ENCODE data around the gene FOXK2.
"Not testable (repeated sequence)": the region's sequence is repeated elsewhere in the genome, so short reads cannot be mapped to it uniquely, and the experiment has no call there.

FOXK2 gene

DNA sequence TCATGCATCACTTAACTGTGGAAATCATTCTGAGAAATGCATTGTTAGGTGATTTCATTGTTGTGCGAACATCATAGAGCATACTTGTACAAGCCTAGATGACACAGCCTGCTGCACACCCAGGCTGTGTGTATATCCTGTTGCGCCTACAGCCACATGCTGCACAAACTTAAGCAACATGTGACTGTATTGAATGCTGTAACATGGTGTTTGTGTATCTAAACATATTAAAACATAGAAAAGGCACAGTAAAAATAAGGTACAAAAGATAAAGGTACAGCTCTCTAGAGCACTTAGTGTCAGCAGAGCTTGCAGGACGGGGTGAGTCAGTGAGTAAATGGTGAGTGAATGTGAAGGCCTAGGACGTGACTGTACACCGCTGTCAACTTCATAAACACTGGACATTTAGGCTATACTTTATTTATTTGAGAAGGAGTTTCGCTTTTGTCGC lies 11.9 kb downstream of the FOXK2 start:
- DNase-seq (ENCODE audit: low spot score) = no peak

DNA sequence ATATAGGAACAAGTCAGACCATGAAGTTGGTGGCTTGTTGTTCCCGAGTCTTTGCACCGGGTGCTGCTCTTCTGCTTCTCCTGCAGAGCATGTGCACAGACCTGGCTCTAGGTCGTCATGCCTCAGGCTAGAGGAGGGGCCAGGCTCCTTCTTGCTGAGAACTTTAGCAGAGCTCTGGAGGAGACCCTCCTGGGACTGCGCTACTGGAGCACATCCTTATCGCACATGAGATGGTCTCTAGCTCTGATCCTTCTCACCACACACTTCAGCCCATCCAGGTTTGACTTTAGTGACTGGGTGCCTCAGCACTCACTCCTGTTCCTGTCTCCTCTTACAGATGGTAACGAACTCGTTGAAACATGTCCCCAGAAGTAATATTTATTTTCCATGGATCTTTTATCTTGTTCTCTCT lies 14.9 kb downstream of the FOXK2 start:
- no peak for DNase-seq (ENCODE audit: low spot score)

DNA sequence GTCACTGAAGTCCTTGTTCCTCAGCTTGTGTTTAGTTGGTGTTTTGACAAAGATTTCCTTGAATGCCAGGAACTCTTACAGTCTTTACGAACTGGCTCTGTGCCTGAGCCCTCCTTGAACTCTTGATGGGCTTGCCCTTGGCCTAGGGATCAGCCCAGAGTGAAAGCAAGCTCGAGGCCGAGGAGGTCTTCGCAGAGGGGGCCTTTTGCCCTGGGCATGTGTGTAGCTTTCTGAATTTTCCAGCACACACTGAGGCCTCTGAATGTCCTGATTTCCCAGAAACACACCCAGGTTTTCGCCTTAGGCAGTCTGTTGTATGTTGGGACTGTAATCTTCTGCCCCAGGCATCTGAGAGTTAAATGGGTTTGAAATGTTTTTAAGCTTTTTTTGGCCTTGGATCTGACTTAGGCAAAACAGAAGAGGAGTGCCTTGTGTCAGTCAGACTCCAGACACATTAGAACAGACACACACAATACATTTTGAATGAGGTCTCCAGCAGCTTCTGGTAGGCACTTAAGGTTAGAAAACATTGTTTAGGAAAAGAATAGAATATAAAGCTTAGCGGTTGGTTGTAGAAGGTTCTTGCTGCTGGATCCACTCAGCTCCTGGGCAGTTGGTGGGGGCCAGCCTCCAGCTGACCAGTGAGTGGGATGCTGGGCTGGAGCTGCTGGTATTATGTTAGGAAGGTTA lies 17.1 kb downstream of the FOXK2 start:
- DNase-seq (ENCODE audit: low spot score) = no peak

DNA sequence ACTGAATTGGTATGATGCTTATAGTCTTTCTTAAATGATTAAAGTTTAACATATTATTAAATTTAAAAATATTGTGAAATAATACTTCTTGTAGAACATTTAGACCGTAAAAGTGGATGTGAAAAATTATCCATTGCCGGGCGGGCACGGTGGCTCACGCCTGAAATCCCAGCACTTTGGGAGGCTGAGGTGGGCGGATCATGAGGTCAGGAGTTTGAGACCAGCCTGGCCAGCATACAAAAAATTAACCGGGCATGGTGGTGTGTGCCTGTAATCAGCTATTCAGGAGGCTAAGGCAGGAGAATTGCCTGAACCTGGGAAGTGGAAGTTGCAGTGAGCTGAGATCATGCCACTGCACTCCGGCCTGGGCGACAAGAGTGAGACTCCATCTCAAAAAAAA lies 17.7 kb downstream of the FOXK2 start:
- not testable (repeated sequence) for DNase-seq (ENCODE audit: low spot score)

DNA sequence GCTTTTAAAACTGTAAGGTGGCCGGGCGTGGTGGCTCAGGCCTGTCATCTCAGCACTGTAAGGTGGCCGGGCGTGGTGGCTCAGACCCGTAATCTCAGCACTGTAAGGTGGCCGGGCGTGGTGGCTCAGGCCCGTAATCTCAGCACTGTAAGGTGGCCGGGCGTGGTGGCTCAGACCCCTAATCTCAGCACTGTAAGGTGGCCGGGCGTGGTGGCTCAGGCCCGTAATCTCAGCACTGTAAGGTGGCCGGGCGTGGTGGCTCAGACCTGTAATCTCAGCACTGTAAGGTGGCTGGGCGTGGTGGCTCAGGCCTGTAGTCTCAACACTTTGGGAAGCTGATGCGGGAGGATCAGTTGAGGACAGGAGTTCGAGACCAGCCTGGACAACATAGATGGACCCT lies 19.5 kb downstream of the FOXK2 start:
- not testable (repeated sequence) for DNase-seq (ENCODE audit: low spot score)

DNA sequence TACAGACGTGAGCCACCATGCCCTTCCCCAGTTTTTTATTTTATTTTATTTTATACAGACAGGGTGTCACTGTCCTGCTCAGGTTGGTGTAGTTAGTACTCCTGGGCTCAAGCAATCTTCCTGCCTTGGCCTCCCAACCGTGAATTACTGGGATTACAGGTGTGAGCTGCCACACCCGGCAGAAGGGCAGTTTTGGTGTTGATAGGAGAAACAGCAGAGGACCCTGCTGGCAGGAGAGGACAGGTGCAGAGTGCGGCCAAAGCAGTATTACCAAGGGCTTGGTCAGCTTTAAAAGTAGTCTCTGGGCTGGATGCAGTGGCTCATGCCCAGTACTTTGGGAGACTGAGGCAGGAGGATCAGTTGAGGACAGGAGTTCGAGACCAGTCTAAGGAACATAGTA lies 22.9 kb downstream of the FOXK2 start:
- no peak for DNase-seq (ENCODE audit: low spot score)

DNA sequence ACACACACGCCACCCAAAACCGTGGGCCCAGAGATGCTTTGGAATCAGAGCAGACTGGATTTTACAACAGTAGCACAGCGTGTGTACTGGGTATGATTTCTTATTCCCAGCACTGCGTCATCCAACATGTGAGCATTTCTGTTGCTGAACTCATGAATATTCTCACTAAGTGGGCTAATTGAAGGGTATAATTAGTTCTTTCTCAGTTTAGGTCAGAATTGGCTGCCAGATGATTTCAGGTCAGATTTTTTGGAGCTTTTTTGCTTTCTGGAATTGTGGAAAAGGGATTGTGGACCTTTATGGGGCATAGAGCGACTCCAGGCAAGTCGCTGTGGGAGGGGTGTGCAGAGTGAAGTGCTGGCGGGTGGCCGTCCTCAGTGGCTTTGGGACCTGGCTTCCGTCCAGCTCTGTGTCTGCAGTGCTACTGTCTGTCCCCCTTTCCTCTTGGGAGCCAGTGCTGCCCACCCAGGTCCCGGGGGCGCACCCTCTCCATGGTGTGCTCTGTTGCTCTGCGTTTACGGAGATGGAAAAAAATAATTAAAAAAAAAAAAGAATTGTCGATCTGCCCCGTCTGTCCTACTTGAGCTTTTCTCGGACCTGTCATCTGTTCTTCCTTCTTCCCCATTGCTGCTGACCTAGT lies 25.0 kb downstream of the FOXK2 start:
- DNase-seq (ENCODE audit: low spot score) = no peak

DNA sequence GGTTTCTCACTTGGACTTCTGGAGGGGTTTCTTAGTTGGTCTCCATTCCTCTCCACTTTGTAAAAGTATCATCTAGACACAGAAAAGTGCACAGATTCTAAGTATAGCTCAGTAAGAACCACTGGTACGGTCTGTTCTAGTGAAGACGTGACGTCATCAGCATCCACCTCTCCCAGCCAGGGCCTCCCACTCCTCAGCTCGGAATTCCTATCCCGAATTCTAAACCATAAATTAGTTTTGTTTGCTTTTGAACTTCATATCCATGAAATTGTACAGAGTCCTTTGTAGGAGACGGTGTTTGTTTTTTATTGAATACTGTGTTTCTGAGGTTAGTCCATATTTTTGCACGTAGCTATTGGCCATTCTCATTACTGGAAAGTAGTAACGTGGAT lies 25.5 kb downstream of the FOXK2 start:
- no peak for DNase-seq (ENCODE audit: low spot score)

DNA sequence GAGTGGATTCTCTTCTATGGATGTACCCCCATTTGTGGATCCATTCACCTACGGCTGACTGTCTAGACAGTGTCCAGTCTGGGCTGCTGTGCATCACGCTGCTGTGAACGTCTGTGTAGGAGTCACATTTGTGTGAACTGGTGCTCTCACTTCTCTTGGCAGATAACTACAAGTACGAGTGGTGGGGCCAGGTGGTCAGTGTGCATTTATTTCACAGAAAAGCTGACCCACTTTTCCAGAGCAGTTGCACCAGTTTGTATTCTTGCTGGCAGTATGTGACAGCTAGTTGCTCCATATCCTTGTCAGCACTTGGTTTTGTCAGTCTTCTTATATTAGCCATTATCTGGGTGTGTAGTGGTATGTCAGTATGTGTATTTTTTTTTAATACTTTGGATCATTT lies 28.4 kb downstream of the FOXK2 start:
- no peak for DNase-seq (ENCODE audit: low spot score)

DNA sequence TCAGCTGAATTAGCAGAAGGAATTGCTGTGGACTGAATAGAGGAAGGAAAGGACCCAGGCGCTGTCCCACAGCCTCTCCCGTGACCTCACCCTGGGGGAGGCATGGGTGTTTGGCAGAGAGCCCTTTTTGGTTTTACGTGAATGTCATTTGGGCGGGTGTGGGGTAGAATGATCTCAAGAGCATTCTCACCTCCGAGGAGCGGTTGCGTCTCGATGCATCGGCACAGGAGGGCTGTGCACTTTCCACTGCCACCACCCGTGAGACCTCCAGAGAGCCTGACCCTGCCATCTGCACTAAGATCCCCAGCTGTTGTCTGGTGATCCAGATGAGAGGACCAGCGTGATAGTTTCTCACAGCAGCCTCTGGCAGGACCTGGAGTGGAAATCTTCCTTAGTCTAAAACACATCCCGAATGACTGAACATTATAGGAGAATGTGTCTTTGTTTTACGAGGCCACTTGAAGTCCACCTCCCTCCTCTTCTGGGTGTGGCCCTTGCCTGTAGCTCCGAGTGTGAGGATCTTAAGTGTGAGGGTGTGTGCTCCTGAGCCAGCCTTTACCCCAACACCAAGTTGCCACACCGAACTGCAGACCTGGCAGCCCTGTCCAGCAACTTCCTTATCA lies 29.3 kb downstream of the FOXK2 start:
- no peak for DNase-seq (ENCODE audit: low spot score)

DNA sequence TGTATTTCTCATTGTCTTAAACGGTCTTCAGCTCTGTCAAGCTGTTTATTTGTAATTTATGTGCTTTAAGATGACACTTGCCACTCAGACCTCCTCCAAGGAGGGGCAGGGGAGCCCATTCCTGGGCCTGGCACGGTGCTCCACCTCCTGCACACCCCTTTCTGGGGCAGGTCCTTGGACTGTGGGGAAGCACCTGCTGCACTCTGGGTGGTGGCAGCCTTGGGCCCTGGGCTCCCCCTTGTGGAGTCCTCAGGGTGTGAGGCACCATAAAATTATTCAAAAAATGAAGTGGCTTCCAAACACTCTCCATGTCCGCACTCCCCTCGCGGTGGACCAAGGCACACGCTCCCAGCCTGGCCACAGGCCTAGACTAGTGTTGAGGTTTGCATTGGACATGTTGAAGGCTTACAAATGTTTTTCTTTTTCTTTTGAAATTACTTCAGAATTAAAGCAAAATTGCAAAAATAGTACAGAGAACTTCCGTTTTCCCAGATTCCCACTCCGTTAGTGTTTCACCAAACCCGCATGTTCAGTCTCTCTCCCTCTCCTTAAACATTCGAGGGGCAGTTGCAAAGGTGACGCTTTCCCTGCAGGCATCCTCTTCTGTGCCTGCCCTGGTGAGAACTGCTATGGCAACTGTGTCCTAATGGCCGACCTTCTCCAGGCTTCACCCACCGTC lies 32.4 kb downstream of the FOXK2 start:
- DNase-seq (ENCODE audit: low spot score) = no peak

DNA sequence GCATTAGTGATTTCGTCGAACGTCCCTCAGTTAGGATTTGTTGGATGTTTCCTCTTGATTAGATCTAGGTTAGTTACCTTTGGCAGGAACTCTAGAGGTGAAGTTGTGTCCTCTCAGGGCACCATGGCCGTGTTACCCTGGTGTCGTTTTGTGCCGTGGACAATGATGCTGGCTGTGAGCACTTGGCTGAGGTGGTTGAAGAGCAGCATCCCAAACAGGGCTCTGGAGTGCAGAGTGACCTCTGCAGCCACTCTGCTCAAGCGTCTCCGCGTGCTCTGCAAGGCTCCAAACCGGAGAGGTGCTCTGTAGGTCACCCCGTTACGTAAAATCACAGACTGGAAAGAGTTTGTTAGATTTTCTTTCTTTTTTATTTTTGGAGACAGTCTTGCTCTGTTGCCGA lies 33.0 kb downstream of the FOXK2 start:
- DNase-seq (ENCODE audit: low spot score) = no peak

DNA sequence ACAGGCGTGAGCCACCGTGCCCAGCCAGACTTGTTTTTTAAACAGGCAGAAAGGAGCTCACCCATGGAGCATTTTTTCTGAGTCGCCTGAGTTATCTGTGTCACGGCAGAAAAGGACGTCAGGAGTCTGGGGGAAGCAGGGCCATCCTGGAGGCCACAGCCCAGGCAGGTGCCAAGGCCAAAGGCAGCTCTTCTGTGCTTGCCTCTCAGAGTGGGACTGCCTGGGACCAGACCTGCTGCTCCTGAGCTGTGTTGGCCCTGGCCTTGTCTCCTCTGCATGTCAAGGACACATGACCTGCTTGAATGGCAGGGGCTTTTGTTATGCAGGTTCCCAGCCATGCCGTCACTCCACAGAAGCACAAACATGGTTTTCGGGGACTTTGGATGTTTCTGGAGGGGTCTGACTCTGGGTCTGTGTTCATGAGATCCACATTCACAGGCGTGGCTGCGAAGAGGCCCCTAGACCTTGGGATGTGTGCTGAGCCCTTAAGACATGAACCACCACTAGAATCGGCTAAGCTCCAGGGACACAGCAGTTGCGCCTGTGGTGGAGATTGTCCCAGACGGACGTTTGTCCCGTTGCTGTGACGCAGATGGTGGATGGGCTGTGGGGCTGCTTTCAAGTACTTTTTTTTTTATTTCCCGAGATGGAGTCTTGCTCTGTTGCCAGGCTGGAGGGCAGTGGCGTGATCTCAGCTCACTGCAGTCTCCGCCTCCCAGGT lies 33.8 kb downstream of the FOXK2 start:
- no peak for DNase-seq (ENCODE audit: low spot score)

DNA sequence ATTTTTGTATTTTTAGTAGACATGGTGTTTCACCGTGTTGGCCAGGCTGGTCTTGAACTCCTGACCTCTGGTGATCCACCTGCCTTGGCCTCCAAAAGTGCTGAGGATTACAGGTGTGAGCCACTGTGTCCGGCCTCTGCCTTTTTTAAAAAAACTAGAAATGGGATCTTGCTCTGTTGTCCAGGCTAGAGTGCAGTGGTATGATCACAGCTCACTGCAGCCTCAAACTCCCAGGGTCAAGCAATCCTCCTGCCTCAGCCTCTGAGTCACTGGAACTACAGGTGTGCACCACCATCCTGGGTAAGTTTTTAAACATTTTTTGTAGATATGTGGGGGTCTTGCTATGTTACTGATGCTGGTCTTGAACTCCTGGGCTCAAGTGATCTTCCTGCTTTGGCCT lies 38.0 kb downstream of the FOXK2 start:
- DNase-seq (ENCODE audit: low spot score) = not testable (repeated sequence)

DNA sequence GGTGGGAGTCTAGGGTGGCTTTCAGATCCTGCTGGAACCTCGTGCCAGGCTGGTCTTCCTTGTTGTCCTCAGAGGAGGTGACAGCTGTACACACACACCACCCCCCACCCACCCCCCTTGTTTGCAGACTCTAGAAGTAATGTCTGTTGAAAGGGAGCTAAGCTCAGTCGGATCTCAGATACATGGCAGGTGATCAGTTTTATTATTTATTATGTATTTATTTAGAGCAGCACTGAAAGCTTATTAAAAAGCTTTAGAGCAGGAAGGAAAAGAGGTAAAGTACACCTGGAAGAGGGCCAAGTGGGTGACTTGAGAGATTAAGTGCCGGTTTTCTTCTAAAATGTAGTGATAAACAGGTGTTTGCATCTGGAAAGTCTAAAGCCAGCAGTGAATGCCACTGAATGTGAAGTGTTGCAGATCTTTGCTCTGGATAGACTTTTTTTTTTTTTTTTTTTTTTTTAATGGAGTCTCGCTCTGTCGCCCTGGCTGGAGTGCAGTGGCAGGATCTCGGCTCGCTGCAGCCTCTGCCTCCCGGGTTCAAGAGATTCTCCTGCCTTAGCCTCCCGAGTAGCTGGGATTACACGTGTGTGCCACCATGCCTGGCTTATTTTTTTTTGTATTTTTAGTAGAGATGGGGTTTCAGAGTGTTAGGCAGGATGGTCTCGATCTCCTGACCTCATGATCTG lies 40.2 kb downstream of the FOXK2 start:
- DNase-seq (ENCODE audit: low spot score) = no peak

DNA sequence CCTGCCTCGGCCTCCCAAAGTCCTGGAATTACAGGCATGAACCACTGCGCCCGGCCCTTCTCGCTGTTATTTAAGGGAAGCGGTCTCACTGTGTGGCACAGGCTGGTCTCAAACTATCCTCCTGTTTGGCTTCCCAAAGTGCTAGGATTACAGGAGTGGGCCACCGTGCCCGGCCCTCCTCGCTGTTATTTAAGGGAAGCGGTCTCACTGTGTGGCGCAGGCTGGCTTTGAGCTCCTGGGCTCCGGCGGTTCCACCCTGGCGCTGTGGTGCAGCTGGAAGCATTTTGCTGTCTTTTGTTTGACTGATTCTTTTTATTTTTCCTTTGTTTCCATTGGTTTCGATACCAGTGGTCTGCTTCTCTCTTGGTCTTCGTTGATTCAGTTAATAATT lies 40.7 kb downstream of the FOXK2 start:
- peak; percentile 40 for DNase-seq (ENCODE audit: low spot score)

DNA sequence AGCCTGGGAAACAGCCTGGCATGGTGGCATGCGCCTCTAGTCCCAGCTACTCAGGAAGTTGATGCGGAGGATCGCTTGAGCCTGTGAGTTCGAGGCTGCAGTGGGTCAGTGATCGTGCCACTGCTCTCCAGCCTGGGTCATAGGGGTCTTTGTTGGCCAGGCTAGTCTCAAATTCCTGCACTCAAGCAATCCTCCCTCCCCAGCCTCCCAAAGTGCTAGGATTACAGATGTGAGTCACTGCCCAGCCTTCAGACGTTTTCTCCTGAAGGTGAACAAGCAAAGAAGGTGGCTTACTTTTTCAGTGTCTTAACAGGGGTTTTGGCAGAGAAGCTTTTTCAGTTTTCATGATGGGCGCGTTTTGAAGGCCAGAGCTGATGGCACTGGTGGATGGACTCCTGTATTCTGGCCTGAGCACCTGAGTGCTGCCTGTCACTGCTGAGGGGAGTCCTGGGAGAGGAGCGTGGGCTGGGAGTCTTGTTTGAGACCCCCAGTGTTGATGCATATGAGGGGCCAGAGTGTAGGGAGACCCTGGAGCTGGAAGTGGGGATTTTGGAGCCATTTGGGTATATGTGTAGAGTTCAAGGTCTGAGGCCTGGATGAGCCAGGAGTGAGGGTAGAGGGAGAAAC lies 41.4 kb downstream of the FOXK2 start:
- DNase-seq (ENCODE audit: low spot score) = peak; percentile 48

DNA sequence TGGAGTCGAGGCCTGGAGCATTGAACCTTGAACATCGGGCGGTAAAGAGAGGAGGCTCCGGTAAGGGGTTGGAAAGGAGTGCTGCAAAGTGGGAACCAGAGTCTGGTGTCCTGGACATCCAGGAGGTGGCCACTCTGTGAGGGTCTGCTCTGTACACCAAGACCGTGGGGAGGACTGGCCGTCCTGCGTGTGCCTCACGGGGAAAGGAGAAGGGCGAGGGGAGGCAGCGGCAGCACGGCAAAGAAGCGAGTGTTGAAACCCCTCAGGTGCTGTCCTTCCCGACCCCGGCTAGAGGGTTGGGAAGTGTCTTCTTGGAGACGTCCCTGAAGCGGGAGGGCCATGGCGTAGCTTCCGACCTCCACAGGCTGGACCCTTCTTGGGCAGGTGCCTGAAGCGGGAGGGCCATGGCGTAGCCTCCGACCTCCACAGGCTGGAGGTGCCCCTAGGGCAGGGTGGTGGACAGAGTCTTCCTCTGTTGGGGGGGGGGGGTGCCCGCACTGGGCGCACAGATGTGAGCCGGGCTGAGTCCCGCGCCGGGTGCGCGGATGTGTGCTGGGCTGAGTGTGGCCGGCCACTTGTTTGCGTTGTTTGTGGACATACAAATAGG lies 42.0 kb downstream of the FOXK2 start:
- no peak for DNase-seq (ENCODE audit: low spot score)

DNA sequence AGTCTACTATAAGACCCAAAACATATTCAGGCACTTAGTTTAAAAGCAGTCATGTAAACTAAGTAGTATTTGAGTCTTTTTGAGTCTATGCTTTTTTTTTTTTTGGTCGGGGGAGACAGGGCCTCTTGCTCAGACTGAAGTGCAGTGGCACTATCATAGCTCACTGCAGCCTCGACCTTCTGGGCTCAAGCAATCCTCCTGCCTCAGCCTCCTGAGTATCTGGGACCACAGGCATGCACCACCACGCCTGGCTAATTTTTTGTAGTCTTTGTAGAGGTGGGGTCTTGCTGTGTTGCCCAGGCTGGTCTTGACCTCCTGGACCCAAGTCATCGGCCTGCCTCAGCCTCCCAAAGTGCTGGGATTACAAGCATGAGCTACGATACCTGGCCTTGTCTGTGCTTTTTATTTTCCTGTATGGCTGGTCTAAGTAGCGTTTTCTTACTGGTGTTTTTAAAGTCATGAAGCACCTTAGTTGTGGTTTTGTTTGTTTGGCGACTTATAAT lies 43.2 kb downstream of the FOXK2 start:
- DNase-seq (ENCODE audit: low spot score) = not testable (repeated sequence)

DNA sequence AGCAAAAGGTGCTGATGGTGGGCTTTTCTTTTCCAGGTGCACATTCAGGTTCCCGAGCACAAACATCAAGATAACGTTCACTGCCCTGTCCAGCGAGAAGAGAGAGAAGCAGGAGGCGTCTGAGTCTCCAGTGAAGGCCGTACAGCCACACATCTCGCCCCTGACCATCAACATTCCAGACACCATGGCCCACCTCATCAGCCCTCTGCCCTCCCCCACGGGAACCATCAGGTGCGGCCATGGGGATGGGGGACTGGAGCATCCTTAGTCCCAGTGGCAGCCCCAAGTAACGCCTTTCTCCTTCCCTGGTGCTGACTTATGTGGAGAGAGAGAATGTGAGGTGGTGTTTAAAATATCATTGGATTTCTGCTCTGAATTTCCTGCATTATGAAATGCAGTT lies 43.8 kb downstream of the FOXK2 start:
- DNase-seq (ENCODE audit: low spot score) = peak; percentile 39

DNA sequence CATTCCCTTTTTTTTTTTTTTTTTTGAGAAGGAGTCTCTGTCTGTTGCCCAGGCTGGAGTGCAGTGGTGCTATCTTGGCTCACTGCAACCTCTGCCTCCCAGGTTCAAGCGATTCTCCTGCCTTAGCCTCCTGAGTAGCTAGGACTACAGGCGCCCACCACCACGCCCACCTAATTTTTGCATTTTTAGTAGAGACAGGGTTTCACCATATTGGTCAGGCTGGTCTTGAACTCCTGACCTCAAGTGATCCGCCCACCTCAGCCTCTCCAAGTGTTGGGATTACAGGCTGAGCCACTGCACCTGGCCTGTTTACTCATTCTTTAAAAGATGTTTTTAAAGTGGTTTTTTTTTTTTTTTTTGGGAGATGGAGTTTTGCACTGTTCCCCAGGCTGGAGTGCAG lies 44.2 kb downstream of the FOXK2 start:
- not testable (repeated sequence) for DNase-seq (ENCODE audit: low spot score)
